BJ (cell line): ENCODE results near the gene IGIP. TPM values are rescaled to one million over a fixed set of nuclear protein-coding genes. Genes with fewer than 3 reads are reported as not detected.

ENCODE experiments used
- CTCF ChIA-PET: fragments of 350-600 bp; formaldehyde crosslinking; extraction: SDS; loops from one replicate; lab custom pipeline; 2021; ENCODE audit warnings: antibody characterized with exemption, inconsistent platforms; lab: Yijun Ruan, JAX
- POLR2A ChIA-PET: fragments of 300-600 bp; sonication (Branson Sonifier 250); formaldehyde crosslinking; extraction: SDS; loops from one replicate; lab custom pipeline; 2021; ENCODE audit warnings: antibody characterized with exemption; lab: Charles Lee
- DNase-seq: peaks from one replicate; pipeline ENCODE4 v3.0.0-alpha.2; 2011; ENCODE audit warnings: low read depth
- H3K27me3 ChIP-seq: 2 replicates; pipeline ENCODE4 v1.6.0; 2011; ENCODE audit warnings: low read length; ENCODE audit not compliant: control insufficient read depth, insufficient read depth
- H3K36me3 ChIP-seq: 2 replicates; pipeline ENCODE4 v1.5.1; 2011; ENCODE audit warnings: low read length; ENCODE audit not compliant: control insufficient read depth, insufficient read depth
- H3K4me3 ChIP-seq: 2 replicates; pipeline ENCODE4 v1.5.1; 2011; ENCODE audit warnings: low read depth, mild to moderate bottlenecking, control low read depth, low read length
- CTCF ChIP-seq: IDR thresholded peaks from 2 replicates; pipeline ENCODE4 v1.5.1; 2011; ENCODE audit warnings: low read depth, mild to moderate bottlenecking, control low read depth, inconsistent platforms, low read length, moderate library complexity; ENCODE audit not compliant: insufficient read depth
- polyA plus RNA-seq: library from polyadenylated mRNA; depleted of rRNA; stranded (reverse); fragments of >200 nt; gene quantifications from 2 replicates; pipeline ENCODE4 v1.2.3, GENCODE V29; 2011

Gene IGIP
- polyA plus RNA-seq, 1 experiment, result 1.5 TPM

GRCh38 chr5:140116716-140117115 is 9.0 kb upstream of the IGIP start:
- CTCF ChIA-PET, result interaction anchor here (1.4 to 12.5 kb wide), 3 partner anchors 15 to 28 kb away, joined by 4 to 118 read pairs (median 5); no protein-coding TSS in a partner anchor
- no peak for TF ChIP-seq CTCF
- no peak for DNase-seq
- Histone ChIP-seq H3K36me3 (peaks cover 3% of the 10 kb centered on the region; the same call in 1 of the 2 replicates), H3K27me3 (no peaks in the 10 kb centered on the region), H3K4me3 (no peak overlapping the region)
- POLR2A ChIA-PET, result no interaction called here

DNA sequence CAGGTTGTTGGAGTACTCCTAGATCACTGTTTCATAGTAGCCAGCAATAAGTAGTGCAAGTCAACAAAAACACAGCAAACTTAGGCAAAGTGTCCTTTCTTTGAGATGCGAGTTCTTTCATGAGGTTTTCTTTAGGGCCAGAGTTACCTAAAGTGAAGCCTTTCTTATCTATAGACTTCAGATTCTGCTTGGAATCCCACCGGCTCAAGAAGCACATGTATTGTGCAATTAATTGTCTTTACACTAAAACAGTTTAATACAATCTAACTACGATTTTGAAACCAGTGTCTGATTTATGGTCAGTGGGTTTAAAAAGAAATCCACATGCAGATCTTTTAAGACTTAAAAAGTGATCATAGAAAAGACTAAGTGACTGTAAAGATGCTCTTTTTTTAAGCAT is 8.2 kb upstream of the IGIP start:
- ChIA-PET CTCF (interaction anchor here (0.7 to 12.5 kb wide), 4 partner anchors 14 to 71 kb away, joined by 3 to 118 read pairs (median 4); no protein-coding TSS in a partner anchor), POLR2A (no interaction called here)
- no peak for TF ChIP-seq CTCF

DNA sequence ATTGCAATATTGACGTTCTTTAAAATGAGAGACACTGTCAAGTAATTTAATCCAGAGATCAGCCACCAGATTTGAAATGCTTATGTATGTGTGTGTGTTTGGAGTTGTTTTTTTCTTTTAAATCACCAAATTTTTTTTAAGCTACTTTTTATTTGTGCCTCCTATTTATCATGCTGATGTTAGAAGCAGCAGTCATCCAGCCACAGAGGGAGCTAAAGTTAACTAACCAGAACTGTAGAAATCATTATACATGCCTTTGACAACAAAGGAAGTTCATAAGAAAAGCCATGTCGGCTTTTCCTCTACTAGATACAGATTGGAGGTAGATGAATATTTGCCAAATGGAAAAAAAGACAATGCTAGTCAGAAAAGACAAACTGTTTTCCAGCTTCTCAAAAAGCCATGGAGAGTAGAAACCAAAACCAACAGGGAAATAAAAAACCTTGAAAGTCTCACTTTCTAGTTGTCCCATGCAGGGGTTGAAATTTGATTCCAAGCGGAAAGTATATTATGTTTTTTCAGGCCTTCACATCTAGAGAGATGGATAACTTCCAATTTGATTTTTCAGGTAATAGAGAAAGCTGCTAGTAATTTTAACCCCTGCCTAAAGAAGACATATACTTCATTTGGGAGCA is 7.3 kb upstream of the IGIP start:
- H3K27me3 ChIP-seq, result no peaks in the 10 kb centered on the region
- POLR2A ChIA-PET, result no interaction called here
- no peak for DNase-seq
- TF ChIP-seq CTCF, result no peak
- CTCF ChIA-PET, result interaction anchor here (12.5 kb wide), 1 partner anchor 27 kb away, joined by 118 read pairs; no protein-coding TSS in a partner anchor
- H3K36me3 ChIP-seq, result peaks cover 3% of the 10 kb centered on the region; the same call in 1 of the 2 replicates
- H3K4me3 ChIP-seq, result no peak overlapping the region

More for the DNA sequence above, 8.2 kb upstream of the IGIP start:
- no peak for DNase-seq
- no peaks in the 10 kb centered on the region for H3K27me3 ChIP-seq
- peaks cover 3% of the 10 kb centered on the region; the same call in 1 of the 2 replicates for H3K36me3 ChIP-seq
- no peak overlapping the region for H3K4me3 ChIP-seq

- no peak overlapping the region for H3K4me3 ChIP-seq
- no peak for TF ChIP-seq CTCF
- CTCF ChIA-PET, result interaction anchor here (2.0 kb wide), 1 partner anchor 17 kb away, joined by 7 read pairs; no protein-coding TSS in a partner anchor
- H3K27me3 ChIP-seq, result no peaks in the 10 kb centered on the region
- no peak for DNase-seq
- no peaks in the 10 kb centered on the region for H3K36me3 ChIP-seq
- POLR2A ChIA-PET, result no interaction called here
Measured at GRCh38 chr5:140126315-140127012, 727 bp downstream of the IGIP start.

GRCh38 chr5:140128376-140128775 is 2.6 kb downstream of the IGIP start:
- Histone ChIP-seq H3K27me3 (no peaks in the 10 kb centered on the region), H3K36me3 (no peaks in the 10 kb centered on the region), H3K4me3 (no peak overlapping the region)
- POLR2A ChIA-PET, result no interaction called here
- CTCF ChIA-PET, result no interaction called here
- DNase-seq, result no peak
- no peak for TF ChIP-seq CTCF
